ENCODE measurements around the gene SELENOT. TPM values are rescaled to one million over a fixed set of nuclear protein-coding genes. Genes with fewer than 3 reads are reported as not detected.

SELENOT gene
- total RNA-seq, 1 donor: 150 TPM

GRCh38 chr3:150577855-150578254, 25.3 kb upstream of the SELENOT start:
- H3K4me3 ChIP-seq (ENCODE audit: low read depth, low read length): no peak overlapping the region
- TF ChIP-seq, protein P1, sequence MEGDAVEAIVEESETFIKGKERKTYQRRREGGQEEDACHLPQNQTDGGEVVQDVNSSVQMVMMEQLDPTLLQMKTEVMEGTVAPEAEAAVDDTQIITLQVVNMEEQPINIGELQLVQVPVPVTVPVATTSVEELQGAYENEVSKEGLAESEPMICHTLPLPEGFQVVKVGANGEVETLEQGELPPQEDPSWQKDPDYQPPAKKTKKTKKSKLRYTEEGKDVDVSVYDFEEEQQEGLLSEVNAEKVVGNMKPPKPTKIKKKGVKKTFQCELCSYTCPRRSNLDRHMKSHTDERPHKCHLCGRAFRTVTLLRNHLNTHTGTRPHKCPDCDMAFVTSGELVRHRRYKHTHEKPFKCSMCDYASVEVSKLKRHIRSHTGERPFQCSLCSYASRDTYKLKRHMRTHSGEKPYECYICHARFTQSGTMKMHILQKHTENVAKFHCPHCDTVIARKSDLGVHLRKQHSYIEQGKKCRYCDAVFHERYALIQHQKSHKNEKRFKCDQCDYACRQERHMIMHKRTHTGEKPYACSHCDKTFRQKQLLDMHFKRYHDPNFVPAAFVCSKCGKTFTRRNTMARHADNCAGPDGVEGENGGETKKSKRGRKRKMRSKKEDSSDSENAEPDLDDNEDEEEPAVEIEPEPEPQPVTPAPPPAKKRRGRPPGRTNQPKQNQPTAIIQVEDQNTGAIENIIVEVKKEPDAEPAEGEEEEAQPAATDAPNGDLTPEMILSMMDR (IDR thresholded peaks at IDR 0.05; ENCODE audit: insufficient read depth, low read length): no peak
- no peak for DNase-seq (ENCODE audit: low read depth)

- H3K4me3 ChIP-seq (ENCODE audit: low read depth, low read length): no peak overlapping the region
- TF ChIP-seq, protein P1 (IDR thresholded peaks at IDR 0.05; ENCODE audit: insufficient read depth, low read length): no peak
- DNase-seq (ENCODE audit: low read depth): no peak
Observed at GRCh38 chr3:150581174-150581573, 21.9 kb upstream of the SELENOT start.

- no peak overlapping the region for H3K4me3 ChIP-seq (ENCODE audit: low read depth, low read length)
- no peak for DNase-seq (ENCODE audit: low read depth)
- TF ChIP-seq, protein P1 (IDR thresholded peaks at IDR 0.05; ENCODE audit: insufficient read depth, low read length): no peak
Observed at GRCh38 chr3:150582620-150583019, 20.5 kb upstream of the SELENOT start.

GRCh38 chr3:150583028-150583427, 20.1 kb upstream of the SELENOT start:
- TF ChIP-seq, protein P1 (IDR thresholded peaks at IDR 0.05; ENCODE audit: insufficient read depth, low read length): no peak
- H3K4me3 ChIP-seq (ENCODE audit: low read depth, low read length): no peak overlapping the region
- DNase-seq (ENCODE audit: low read depth): no peak

- H3K4me3 ChIP-seq (ENCODE audit: low read depth, low read length): no peak overlapping the region
- DNase-seq (ENCODE audit: low read depth): no peak
- TF ChIP-seq, protein P1 (IDR thresholded peaks at IDR 0.05; ENCODE audit: insufficient read depth, low read length): no peak
Observed at GRCh38 chr3:150588027-150588830, 14.9 kb upstream of the SELENOT start.

- TF ChIP-seq, protein P1 (IDR thresholded peaks at IDR 0.05; ENCODE audit: insufficient read depth, low read length): no peak
- no peak overlapping the region for H3K4me3 ChIP-seq (ENCODE audit: low read depth, low read length)
- no peak for DNase-seq (ENCODE audit: low read depth)
Observed at GRCh38 chr3:150589759-150590158, 13.4 kb upstream of the SELENOT start.

All from fibroblast of the aortic adventitia (primary cell).